Measurements from ENCODE around the gene VEZT.
"Not testable (repeated sequence)": the region's sequence is repeated elsewhere in the genome, so short reads cannot be mapped to it uniquely, and the experiment has no call there.

Gene VEZT

DNA sequence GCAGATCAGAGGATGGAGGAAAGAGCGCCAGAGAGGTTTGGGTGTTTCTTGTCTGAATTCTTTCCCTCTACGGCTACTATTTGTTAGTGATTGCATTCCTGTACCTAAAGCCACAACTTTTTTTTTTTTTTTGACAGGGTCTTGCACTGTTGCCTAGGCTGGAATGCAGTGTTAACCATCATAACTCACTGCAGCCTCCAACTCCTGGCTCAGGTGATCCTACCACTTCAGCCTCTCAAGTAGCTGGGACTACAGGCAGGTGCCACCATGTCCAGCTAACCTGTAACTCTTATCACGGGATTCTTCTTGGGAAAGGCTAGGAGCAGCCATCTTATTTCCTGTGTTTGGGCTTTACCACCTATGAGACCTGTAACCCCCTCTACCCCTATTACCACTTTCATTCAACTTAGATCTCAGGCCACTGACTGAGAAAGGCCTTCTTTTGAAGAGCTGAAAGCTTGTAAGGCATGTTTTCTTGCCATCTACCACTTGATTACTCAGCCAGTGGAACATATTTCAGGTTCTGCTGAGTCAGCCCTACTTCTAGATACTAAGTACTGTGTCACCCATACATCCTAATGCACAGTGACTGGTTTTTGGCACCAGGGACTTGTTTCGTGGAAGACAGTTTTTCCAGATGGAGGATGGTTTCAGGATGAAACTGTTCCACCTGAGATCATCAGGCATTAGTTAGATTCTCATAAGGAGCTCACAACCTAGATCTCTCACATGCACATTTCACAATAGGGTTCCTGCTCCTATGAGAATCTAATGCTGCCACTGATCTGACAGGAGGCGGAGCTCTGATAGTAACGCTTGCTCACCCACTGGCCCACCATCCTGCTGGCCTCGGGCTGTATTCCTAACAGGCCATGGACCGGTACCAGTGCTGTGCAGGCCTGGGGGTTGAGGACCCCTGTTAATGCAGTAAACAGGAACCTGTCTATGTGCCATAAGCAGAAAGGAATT lies 6.9 kb downstream of the VEZT start:
- no peak for DNase-seq (ENCODE audit: low read depth)

DNA sequence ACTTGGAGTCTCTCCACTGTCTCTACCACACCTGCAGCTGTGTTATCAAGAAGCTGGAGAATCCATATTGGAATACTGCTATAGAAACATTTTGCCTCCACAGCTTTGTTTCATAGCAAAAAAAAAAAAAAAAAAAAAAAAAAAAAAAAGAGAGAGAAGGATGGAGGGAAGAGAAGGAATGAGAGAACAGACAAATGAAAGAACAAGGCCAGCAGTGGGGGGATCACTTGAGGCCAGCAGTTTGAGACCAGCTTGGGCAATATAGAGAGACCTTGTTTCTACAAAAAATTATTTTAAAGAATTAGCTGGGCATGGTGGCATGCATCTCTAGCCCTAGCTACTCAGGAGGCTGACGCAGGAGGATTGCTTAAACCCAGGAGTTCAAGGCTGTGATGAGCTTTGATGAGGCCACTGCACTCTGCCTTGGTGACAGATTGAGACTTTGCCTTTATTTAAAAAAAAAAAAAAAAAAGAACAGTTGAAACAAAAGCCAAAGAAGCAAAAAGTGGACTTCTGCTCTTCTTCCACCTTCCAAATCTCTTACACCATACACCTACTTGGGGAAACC lies 8.1 kb downstream of the VEZT start:
- no peak for DNase-seq (ENCODE audit: low read depth)

DNA sequence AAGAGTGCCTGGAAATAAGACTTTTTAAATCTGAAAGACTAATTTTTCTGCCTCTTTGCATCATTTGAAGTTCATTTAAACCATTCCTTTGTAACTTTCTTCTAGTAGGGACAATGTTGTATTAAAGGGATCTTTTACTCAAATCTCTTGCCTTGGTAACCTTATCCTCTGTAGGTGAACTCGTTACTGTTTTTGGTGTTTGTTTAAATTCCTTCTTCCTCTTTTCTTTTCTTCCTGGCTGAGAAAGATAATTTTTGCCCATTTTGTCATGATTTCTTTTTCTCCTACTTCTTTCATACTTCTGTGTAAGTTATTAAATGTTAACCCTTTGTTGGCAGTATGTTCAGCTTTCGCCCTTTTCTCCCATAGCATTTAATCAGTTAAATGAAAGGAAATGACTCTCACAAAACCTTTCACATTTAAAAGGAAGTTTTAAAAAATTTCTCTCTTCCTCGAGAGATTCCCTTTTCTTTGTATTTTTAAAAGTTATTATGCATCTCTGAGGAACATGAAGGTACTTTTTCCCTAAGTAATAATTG lies 10.3 kb downstream of the VEZT start:
- no peak for DNase-seq (ENCODE audit: low read depth)

DNA sequence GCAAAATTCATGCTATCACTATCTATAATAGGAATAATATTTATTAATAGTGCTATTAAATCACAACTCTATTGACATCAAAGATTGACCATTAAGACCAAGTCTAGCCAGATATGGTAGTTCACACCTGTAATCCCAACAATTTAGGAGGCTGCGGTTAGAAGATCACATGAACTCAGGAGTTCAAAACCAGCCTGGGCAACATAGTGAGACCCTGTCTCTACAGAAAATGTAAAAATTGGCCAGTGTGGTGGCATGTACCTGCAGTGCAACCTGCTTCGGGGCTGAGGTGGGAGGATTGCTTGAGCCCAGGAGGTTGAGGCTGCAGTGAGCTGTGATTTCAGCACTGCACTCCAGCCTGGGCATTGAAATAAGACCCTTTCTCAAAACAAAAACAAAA lies 11.0 kb downstream of the VEZT start:
- DNase-seq (ENCODE audit: low read depth), result no peak

DNA sequence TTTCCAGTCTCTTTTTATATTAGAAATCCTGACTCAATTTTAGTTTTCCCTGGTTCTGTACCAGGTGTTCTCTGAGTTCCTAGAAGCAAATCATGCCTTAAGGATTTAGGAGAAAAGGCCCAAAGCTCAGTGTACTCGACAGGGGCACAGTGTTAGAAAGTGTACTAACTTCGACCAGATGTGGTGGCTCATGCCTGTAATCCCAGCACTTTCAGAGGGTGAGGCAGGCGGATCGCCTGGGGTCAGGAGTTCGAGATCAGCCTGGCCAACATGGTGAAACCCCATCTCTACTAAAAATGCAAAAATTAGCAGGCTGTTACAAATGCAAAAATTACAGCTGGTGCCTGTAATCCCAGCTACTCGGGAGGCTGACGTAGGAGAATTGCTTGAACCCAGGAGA lies 12.0 kb downstream of the VEZT start:
- no peak for DNase-seq (ENCODE audit: low read depth)

DNA sequence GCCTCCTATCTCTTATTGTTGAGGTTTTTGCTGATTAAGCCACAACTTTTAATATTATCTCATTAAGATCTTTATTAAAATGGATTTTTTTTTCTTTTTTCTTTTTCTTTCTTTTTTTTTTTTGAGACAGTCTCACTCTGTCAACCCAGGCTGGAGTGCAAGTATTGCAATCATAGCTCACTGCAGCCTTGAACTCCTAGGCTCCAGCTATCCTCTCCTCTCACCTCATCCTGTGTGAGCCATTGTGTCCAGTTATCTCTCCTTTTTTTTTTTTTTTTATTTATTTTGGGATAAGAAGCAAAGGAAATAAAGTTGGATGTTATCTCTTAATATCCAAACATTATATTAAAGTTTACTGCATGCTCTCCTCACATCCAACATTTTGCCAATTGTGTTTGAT lies 12.7 kb downstream of the VEZT start:
- DNase-seq (ENCODE audit: low read depth), result no peak

DNA sequence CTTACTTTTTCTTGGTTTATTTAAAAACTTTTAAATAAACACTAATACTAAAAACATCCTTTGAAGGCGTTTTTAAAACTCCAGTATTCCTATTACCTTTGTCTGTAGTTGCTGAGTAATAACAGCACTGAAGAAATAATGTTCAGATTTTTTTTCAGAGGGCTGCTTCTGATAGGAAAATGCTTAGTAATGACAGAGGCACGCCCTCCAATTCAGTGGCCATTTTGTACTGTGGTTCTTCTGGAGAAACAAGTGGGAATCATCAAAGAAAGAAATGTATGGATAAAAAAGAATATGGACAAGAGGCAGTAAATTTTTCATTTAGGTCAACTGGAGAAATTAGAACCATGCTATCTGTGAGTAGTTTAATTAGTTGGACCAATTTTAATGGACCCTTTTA lies 13.6 kb downstream of the VEZT start:
- no peak for DNase-seq (ENCODE audit: low read depth)

DNA sequence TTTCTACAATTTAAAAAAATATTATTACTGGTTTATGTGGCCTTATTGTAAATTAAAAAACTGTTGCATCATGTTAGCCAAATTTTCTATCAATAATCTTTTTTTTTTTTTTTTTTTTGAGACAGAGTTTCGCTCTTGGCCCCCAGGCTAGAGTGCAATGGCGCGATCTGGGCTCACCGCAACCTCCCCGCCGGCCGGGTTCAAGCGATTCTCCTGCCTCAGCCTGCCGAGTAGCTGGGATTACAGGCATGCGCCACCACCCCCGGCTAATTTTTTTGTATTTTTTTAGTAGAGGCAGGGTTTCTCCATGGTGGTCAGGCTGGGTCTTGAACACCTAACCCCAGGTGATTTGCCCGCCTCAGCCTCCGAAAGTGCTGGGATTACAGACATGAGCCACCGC lies 16.6 kb downstream of the VEZT start:
- DNase-seq (ENCODE audit: low read depth), result not testable (repeated sequence)

DNA sequence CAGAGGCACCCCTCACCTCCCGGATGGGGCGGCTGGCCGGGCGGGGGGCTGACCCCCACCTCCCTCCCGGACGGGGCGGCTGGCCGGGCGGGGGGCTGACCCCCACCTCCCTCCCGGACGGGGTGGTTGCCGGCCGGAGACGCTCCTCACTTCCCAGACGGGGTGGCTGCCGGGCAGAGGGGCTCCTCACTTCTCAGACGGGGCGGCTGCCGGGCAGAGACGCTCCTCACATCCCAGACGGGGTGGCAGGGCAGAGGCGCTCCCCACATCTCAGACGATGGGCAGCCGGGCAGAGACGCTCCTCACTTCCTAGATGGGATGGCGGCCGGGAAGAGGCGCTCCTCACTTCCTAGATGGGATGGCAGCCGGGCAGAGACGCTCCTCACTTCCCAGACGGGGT lies 18.0 kb downstream of the VEZT start:
- not testable (repeated sequence) for DNase-seq (ENCODE audit: low read depth)

DNA sequence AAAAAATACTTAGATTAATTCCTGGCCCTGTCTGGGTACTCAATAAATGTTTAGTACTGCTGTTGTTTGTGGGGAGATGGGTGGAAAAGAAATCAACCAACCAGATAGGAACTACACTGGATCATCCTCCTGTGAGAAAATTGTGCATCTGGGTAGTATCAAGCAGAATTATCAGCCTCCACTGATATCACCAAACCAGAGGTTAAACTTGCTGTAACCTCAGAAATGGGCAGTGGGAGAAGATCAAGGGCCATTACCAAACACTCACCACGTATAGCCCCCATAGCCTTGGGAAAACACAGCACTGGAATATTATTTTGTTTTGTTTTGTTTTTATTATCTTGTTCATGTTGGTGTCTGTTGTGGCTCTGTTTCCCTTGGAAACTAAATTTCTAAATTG lies 19.7 kb downstream of the VEZT start:
- no peak for DNase-seq (ENCODE audit: low read depth)

DNA sequence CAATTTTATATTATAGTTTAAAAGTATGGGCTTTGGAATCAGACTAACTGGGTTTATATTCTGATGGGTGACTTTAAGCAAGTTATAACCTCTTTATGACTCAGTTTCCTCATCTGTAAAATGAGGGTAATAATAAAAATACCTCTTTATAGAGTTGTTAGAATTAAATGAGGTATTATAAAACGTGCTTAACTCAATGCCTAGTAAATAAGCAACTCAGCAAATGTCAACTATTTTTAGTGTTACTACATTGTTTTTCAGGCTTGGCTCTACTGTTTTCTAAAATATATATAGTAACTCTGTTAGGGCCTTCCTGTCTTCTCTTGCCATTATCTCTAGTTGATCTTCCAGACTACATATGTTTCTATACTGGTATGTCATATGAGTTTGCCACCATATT lies 20.5 kb downstream of the VEZT start:
- no peak for DNase-seq (ENCODE audit: low read depth)

DNA sequence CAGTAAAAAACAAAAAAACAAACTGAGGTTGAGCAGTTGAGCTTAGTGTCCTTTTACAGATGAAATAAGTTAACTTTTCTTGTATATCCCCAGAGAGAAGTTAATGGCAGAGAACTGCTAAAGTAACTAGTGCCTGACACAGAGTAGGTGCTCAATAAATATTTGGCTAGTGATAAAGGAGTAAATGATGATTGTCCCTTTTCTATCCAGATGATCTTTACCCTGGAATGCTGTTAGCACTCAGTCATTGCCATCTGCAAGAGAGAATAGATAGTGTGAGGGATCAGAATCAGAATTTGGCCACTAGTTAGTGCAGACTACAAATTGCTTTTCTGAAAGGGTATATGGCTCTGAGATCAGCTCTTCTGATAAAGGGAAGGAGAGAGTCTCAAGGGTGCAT lies 21.6 kb downstream of the VEZT start:
- no peak for DNase-seq (ENCODE audit: low read depth)

DNA sequence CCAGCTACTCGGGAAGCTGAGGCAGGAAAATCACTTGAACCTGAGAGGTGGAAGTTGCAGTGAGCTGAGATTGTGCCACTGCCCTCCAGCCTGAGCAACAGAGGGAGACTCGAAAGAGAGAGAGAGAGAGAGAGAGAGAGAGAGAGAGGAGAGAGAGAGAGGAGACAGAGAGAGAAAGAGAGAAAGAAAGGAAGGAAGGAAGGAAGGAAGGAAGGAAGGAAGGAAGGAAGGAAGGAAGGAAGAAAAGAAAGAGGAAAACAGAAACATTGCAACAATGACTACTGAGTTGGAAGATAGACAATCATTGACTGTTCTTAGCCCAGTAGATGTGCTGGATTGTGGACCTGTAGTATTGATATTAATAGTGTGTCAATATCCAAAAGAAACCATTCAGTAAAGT lies 22.2 kb downstream of the VEZT start:
- DNase-seq (ENCODE audit: low read depth), result not testable (repeated sequence)

DNA sequence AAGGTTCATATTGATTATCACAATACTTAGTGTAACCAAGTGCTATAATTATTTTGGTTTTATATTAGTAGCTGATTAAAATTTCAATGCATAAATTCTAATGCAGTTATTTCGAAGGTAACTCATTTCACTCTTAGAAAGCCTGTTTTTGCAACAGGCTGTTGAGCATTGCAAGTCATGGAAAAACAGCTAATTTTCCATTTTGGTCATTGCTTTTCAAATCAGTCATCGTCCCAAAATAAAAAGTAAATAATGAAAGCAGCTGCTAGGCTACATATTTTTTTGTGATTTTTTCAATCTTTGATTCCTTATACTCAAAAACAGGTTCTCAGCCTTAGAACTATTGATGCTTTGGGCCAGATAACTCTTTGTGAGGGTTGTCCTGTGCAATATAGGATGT lies 22.9 kb downstream of the VEZT start:
- DNase-seq (ENCODE audit: low read depth), result no peak

DNA sequence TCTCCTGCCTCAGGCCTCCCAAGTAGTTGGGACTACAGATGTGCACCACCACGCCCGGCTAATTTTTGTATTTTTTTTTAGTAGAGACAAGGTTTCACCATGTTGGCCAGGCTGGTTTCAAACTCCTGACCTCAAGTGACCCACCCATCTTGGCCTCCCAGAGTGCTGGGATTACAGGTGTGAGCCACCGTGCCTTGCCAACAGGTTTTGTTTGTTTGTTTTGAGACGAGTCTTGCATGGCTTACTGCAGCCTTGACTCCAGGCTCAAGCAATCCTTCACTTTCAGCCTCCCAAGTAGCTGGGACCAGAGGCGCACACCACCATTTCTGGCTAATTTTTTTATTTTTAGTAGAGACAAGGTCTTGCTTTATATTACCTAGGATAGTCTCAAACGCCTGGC lies 23.5 kb downstream of the VEZT start:
- not testable (repeated sequence) for DNase-seq (ENCODE audit: low read depth)

DNA sequence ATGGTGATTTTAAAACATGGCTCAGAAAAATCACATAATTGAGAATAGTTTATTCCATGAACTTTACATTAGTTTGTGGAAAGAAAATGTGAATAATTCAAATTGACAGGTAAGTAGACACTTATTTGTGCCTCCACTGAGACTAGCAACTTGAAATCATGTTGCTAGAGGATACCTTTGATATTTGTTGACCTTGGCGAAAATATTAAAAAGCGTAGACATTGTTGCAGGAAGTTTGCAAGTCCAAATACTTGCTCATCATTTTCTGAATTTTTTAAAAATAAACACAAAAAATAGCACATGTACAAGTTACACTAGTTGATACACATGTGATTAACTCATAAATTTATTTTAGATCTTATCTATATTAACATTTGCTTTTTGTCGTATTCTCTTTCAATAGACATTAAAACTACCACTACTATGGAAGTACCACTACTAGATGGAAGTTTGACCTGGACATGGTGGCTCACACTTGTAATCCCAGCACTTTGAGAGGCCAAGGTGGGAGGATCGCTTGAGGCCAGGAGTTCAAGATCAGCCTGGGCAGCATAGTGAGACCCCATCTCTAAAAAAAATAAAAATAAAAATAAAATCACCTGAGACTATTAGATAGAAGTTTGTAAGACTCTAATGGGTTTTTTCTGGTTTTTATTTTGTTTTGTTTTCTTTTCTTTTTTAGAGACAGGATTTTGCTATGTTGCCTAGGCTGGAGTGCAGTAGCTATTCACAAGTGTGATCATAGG lies 24.3 kb downstream of the VEZT start:
- DNase-seq (ENCODE audit: low read depth), result no peak

DNA sequence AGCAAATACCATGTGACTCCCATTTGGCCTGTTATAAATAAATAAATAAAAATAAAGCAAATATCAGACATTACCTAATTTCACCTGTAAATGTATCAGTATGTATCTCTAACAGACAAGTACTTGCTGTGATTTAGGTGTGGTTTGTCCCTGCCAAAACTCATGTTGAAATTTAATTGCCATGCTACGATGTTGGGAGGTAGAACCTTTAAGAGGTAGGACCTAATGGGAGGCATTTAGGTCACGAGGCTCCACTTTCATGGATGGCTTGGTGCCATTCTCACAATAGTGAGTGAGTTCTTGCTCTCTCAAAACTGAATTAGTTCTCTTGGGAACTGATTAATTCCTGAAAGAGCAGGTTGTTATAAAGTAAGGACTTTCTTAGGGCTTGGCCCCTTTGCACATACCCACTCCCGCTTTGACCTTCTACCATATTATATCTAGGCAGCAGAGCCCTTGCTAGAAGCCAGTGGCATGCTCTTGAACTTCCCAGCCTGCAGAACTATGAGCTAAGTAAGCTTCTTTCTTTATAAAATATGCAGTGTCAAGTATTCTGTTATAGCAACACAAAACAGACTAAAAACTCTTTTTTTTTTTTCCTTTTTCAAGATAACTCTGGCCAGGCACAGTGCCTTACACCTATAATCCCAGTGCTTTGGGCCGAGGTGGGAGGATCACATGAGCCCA lies 26.0 kb downstream of the VEZT start:
- DNase-seq (ENCODE audit: low read depth), result no peak

DNA sequence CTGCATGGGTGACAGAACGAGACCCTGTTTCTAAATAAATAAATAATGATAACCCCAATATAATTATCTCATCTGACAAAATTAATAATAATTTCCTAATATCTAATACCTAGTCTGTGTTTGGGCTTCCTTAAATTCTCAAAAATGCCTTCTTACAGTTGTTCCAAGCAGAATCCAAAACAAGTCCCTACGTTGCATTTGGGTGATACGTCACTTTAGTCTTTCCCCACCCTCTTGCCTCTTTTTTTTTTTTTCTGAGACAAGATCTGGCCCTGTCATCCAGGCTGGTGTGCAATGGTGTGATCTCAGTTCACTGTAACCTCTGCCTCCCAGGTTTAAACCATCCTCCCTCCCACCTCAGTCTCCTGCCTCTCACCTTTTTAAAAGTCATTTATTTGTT lies 26.7 kb downstream of the VEZT start:
- no peak for DNase-seq (ENCODE audit: low read depth)

DNA sequence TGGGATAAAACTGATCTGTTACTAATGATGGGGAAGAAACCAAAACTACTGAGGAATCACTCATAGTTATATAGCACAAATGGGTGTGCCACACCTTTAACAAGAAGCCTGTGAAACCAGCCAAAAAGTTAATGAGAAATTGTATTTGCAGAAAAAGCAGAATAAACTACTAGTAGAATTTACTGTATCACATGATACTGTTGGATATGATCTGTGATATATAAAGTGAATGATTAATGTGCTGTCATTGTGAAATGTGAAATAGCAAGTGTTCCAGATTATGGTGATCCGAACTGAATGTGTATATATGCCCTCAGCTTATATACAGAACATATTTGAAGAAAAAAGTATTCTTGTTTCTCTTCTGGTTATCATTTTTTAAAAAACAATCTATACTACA lies 30.5 kb downstream of the VEZT start:
- no peak for DNase-seq (ENCODE audit: low read depth)

DNA sequence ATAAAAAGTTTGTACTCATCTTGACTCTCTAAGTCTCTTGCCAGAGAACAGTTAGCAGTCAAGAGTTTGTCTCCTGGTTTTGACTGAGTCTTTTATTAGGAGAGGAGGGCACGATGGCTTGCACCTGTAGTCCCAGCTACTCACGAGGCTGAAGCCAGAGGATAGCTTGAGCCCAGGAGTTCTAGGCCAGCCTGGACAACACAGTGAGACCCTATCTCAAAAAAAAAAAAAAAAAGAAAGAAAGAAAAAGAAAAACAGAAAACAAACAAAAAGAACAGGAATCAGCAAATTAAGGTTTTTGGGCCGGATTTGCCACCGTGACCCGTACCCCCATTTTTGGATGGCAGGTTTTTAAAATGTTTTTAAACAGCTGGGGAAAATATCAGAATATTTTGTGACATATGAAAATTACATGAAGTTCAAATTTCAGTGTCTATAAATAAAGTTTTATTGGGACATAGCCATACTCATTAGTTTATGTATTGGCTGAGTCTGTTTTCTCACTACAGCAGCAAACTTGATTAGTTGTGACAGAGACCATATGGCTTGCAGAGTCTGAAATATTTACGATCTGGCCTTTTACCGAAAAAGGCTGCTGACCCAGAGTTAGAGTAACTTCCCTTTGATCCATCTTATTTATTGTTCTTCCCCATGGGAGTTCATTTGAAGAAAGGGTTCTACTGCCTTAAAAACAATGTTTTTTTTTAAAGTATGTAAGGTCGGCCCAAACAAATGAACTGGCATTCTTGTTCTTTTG lies 31.2 kb downstream of the VEZT start:
- no peak for DNase-seq (ENCODE audit: low read depth)

DNA sequence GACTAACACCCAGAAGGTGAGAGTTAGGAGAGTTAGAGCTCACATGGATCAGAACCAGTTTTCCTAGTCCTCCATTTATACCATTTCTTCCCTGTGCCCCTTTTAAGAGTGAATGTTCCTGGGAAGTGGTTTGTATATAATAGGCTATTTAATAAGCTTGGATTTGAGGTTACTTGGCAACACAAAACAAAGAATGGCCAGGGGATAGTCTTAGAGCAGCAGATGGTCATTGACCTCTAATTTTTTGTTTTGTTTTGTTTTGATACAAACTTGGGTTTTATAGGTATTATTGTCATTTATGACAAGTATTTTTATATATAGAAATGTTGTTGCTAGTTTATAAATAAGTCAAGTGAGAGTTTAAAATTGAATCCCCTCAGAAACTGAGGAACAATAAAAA lies 35.8 kb downstream of the VEZT start:
- DNase-seq (ENCODE audit: low read depth), result no peak

Measured in stimulated activated CD8-positive, alpha-beta memory T cell treated with anti-CD3 and anti-CD28 coated beads, Interleukin-4, amount 100 ng/mL, for 24 hours (primary cell).